ENCODE results near the gene XPR1. TPM values are rescaled to one million over a fixed set of nuclear protein-coding genes. Genes with fewer than 3 reads are reported as not detected.

Gene XPR1
- total RNA-seq, 4 donors from 2014 or later = 7.8 to 119 (median 75.3) TPM

GRCh38 chr1:180626711-180627110 lies 5.1 kb upstream of the XPR1 start:
- in situ Hi-C loops (cut with MboI; ENCODE audit: low pct_ligation_motif_present in 1 of 4, low pct_unique_long_range_greater_than_20kb in 1 of 4, low sequenced_read_pairs in 3 of 4) = loop anchor here in 3 of 4 donors (10.0 to 25.0 kb wide), 2 partner anchors 228 to 236 kb away; no protein-coding TSS in a partner anchor
- H3K27me3 ChIP-seq = no peaks in the 10 kb centered on the region
- intact Hi-C loops (cut with DNase I; ENCODE audit: low total_unique reads) = no loop called here
- H3K36me3 ChIP-seq = no peaks in the 10 kb centered on the region
- DNase-seq = no peak
- WGBS, 2 donors (ENCODE audit: low coverage in 1 of 2) = 46 to 59% methylated on average over 1 of the region's 1 CpG
- H3K4me3 ChIP-seq = no peak overlapping the region
- no peak for TF ChIP-seq EP300 (IDR thresholded peaks at IDR 0.05; ENCODE audit: low read depth)
- no peak for TF ChIP-seq POLR2AphosphoS5 (IDR thresholded peaks at IDR 0.05)
- no peak for TF ChIP-seq POLR2A (IDR thresholded peaks at IDR 0.05)
- TF ChIP-seq CTCF (IDR thresholded peaks at IDR 0.05) = no peak
- H3K9me3 ChIP-seq = no peaks in the 10 kb centered on the region
- H3K27ac ChIP-seq = no peak overlapping the region
- peaks cover 0 to 10% (median 6%) of the 10 kb centered on the region in 4 donors for H3K4me1 ChIP-seq

- H3K36me3 ChIP-seq = no peaks in the 10 kb centered on the region
- in situ Hi-C loops (cut with MboI; ENCODE audit: low pct_ligation_motif_present in 1 of 4, low pct_unique_long_range_greater_than_20kb in 1 of 4, low sequenced_read_pairs in 3 of 4) = loop anchor here in 3 of 4 donors (10.0 to 25.0 kb wide), 2 partner anchors 227 to 235 kb away; no protein-coding TSS in a partner anchor
- H3K4me3 ChIP-seq = no peak overlapping the region
- peaks cover 0 to 10% (median 6%) of the 10 kb centered on the region in 4 donors for H3K4me1 ChIP-seq
- 87 to 90% methylated on average over 1 of the region's 1 CpG for WGBS, 2 donors (ENCODE audit: low coverage in 1 of 2)
- TF ChIP-seq POLR2AphosphoS5 (IDR thresholded peaks at IDR 0.05) = no peak
- no peak for TF ChIP-seq CTCF (IDR thresholded peaks at IDR 0.05)
- no peak for TF ChIP-seq EP300 (IDR thresholded peaks at IDR 0.05; ENCODE audit: low read depth)
- no peak for TF ChIP-seq POLR2A (IDR thresholded peaks at IDR 0.05)
- H3K27me3 ChIP-seq = no peaks in the 10 kb centered on the region
- no peak for DNase-seq
- no peaks in the 10 kb centered on the region for H3K9me3 ChIP-seq
- no peak overlapping the region for H3K27ac ChIP-seq
- intact Hi-C loops (cut with DNase I; ENCODE audit: low total_unique reads) = no loop called here
Measured at GRCh38 chr1:180627411-180627810, 4.4 kb upstream of the XPR1 start.

- WGBS, 2 donors (ENCODE audit: low coverage in 1 of 2) = 48 to 83% methylated on average over 1 of the region's 1 CpG
Measured at GRCh38 chr1:180628646-180629045, 3.2 kb upstream of the XPR1 start.

More at GRCh38 chr1:180628646-180629045, 3.2 kb upstream of the XPR1 start:
- Histone ChIP-seq H3K36me3 (no peaks in the 10 kb centered on the region), H3K27ac (no peak overlapping the region), H3K27me3 (no peaks in the 10 kb centered on the region), H3K4me1 (peaks cover 9 to 21% (median 15%) of the 10 kb centered on the region in 4 donors), H3K4me3 (no peak overlapping the region), H3K9me3 (no peaks in the 10 kb centered on the region)
- in situ Hi-C loops (cut with MboI; ENCODE audit: low pct_ligation_motif_present in 1 of 4, low pct_unique_long_range_greater_than_20kb in 1 of 4, low sequenced_read_pairs in 3 of 4) = loop anchor here in 3 of 4 donors (10.0 to 25.0 kb wide), 2 partner anchors 226 to 234 kb away; no protein-coding TSS in a partner anchor
- intact Hi-C loops (cut with DNase I; ENCODE audit: low total_unique reads) = no loop called here
- no peak for DNase-seq
- no peak for TF ChIP-seq POLR2AphosphoS5 (IDR thresholded peaks at IDR 0.05)
- no peak for TF ChIP-seq EP300 (IDR thresholded peaks at IDR 0.05; ENCODE audit: low read depth)
- TF ChIP-seq CTCF (IDR thresholded peaks at IDR 0.05) = no peak
- no peak for TF ChIP-seq POLR2A (IDR thresholded peaks at IDR 0.05)

All from transverse colon (tissue), 4 donors.